Measurements from ENCODE around the gene PHF24. TPM values are rescaled to one million over a fixed set of nuclear protein-coding genes. Genes with fewer than 3 reads are reported as not detected.
"Not testable (repeated sequence)": the region's sequence is repeated elsewhere in the genome, so short reads cannot be mapped to it uniquely, and the experiment has no call there.

Gene PHF24
- total RNA-seq, 4 donors from 2014 or later = under 0.01 to 0.99 (median 0.76) TPM

- Histone ChIP-seq H3K27ac (replicated peaks in 1 of 4) (peak overlapping the region in 1 of 4 donors; percentile 63), H3K9me3 (no peaks in the 10 kb centered on the region), H3K36me3 (peaks cover 6 to 17% (median 10%) of the 10 kb centered on the region in 4 donors), H3K4me3 (no peak overlapping the region), H3K27me3 (no peaks in the 10 kb centered on the region), H3K4me1 (peaks cover 0 to 26% (median 15%) of the 10 kb centered on the region in 4 donors)
- DNase-seq (ENCODE audit: extremely low spot score) = peak; percentile 78
- 93% methylated on average over 2 of the region's 2 CpGs for WGBS
- TF ChIP-seq EP300 (IDR thresholded peaks at IDR 0.05) = no peak
- TF ChIP-seq, protein P1, sequence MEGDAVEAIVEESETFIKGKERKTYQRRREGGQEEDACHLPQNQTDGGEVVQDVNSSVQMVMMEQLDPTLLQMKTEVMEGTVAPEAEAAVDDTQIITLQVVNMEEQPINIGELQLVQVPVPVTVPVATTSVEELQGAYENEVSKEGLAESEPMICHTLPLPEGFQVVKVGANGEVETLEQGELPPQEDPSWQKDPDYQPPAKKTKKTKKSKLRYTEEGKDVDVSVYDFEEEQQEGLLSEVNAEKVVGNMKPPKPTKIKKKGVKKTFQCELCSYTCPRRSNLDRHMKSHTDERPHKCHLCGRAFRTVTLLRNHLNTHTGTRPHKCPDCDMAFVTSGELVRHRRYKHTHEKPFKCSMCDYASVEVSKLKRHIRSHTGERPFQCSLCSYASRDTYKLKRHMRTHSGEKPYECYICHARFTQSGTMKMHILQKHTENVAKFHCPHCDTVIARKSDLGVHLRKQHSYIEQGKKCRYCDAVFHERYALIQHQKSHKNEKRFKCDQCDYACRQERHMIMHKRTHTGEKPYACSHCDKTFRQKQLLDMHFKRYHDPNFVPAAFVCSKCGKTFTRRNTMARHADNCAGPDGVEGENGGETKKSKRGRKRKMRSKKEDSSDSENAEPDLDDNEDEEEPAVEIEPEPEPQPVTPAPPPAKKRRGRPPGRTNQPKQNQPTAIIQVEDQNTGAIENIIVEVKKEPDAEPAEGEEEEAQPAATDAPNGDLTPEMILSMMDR (IDR thresholded peaks at IDR 0.05) = no peak
- no peak for TF ChIP-seq POLR2A (IDR thresholded peaks at IDR 0.05; ENCODE audit: low read depth)
- no peak for TF ChIP-seq POLR2AphosphoS5 (IDR thresholded peaks at IDR 0.05)
- intact Hi-C loops (cut with DNase I) = no loop called here
Observed at GRCh38 chr9:35001803-35002502, 43.9 kb downstream of the PHF24 start.

DNA sequence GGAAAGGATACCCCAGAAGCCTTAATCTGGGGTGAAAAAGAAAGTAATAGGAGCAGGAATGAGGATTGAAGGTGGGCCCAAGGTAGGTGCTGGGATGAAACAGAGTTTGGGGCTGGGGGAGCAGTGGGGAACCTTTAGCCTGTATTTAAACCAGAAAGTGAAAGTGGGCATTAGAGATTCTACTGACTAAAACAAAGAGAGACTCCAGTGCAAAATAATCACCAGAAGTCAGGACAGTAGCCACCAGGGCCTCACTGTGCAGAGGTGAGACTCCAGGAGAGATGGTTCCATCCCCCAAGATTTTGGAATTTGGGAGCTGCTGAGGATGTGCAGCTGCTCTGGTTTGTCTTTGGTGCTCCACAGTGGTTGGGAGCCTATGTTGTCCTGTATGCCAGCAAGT, 44.5 kb downstream of the PHF24 start:
- intact Hi-C loops (cut with DNase I) = no loop called here
- H3K4me3 ChIP-seq = no peak overlapping the region
- peaks cover 0 to 19% (median 9%) of the 10 kb centered on the region in 4 donors for H3K4me1 ChIP-seq
- H3K9me3 ChIP-seq = no peaks in the 10 kb centered on the region
- H3K27ac ChIP-seq (replicated peaks in 1 of 4) = no peak overlapping the region
- TF ChIP-seq POLR2A (IDR thresholded peaks at IDR 0.05; ENCODE audit: low read depth) (no peak), EP300 (IDR thresholded peaks at IDR 0.05) (no peak), POLR2AphosphoS5 (IDR thresholded peaks at IDR 0.05) (no peak)
- TF ChIP-seq, protein P1 (IDR thresholded peaks at IDR 0.05) = no peak
- no peaks in the 10 kb centered on the region for H3K27me3 ChIP-seq
- peak; percentile 66 for DNase-seq (ENCODE audit: extremely low spot score)
- peaks cover 1 to 11% (median 3%) of the 10 kb centered on the region in 4 donors for H3K36me3 ChIP-seq

GRCh38 chr9:35004299-35004698, 46.2 kb downstream of the PHF24 start:
- DNase-seq (ENCODE audit: extremely low spot score); H3K27me3 ChIP-seq; intact Hi-C loops (cut with DNase I); H3K27ac ChIP-seq (replicated peaks in 1 of 4); H3K4me3 ChIP-seq; H3K4me1 ChIP-seq; H3K36me3 ChIP-seq; H3K9me3 ChIP-seq: not testable (repeated sequence)
- WGBS = 90% methylated on average over 14 of the region's 14 CpGs

- intact Hi-C loops (cut with DNase I) = no loop called here
- H3K27ac ChIP-seq (replicated peaks in 1 of 4) = no peak overlapping the region
- peak; percentile 26 for DNase-seq (ENCODE audit: extremely low spot score)
- TF ChIP-seq POLR2AphosphoS5 (IDR thresholded peaks at IDR 0.05) (no peak), EP300 (IDR thresholded peaks at IDR 0.05) (no peak)
- TF ChIP-seq, protein P1 (IDR thresholded peaks at IDR 0.05) = no peak
- 88% methylated on average over 3 of the region's 3 CpGs for WGBS
- peaks cover 0 to 9% (median 7%) of the 10 kb centered on the region in 4 donors for H3K9me3 ChIP-seq
- peaks cover 12 to 63% (median 38%) of the 10 kb centered on the region in 4 donors for H3K36me3 ChIP-seq
- H3K4me1 ChIP-seq = no peaks in the 10 kb centered on the region
- no peak overlapping the region for H3K4me3 ChIP-seq
- H3K27me3 ChIP-seq = no peaks in the 10 kb centered on the region
Observed at GRCh38 chr9:35010351-35010958, 52.4 kb downstream of the PHF24 start.

- TF ChIP-seq, protein P1 (IDR thresholded peaks at IDR 0.05) = no peak
- no peak for TF ChIP-seq POLR2A (IDR thresholded peaks at IDR 0.05; ENCODE audit: low read depth)
- TF ChIP-seq EP300 (IDR thresholded peaks at IDR 0.05) = no peak
- TF ChIP-seq POLR2AphosphoS5 (IDR thresholded peaks at IDR 0.05) = no peak
- H3K4me3 ChIP-seq = no peak overlapping the region
- peak; percentile 68 for DNase-seq (ENCODE audit: extremely low spot score)
- WGBS = 81% methylated on average over 2 of the region's 2 CpGs
- H3K36me3 ChIP-seq = peaks cover 12 to 73% (median 41%) of the 10 kb centered on the region in 4 donors
- H3K4me1 ChIP-seq = no peaks in the 10 kb centered on the region
- no peaks in the 10 kb centered on the region for H3K27me3 ChIP-seq
- intact Hi-C loops (cut with DNase I) = no loop called here
- H3K9me3 ChIP-seq = peaks cover 0 to 9% (median 7%) of the 10 kb centered on the region in 4 donors
- no peak overlapping the region for H3K27ac ChIP-seq (replicated peaks in 1 of 4)
Observed at GRCh38 chr9:35014517-35014916, 56.4 kb downstream of the PHF24 start.

GRCh38 chr9:35023443-35023842, 65.4 kb downstream of the PHF24 start:
- intact Hi-C loops (cut with DNase I) = not testable (repeated sequence)

More at GRCh38 chr9:35023443-35023842, 65.4 kb downstream of the PHF24 start:
- not testable (repeated sequence) for H3K9me3 ChIP-seq; DNase-seq (ENCODE audit: extremely low spot score); H3K27me3 ChIP-seq; H3K4me3 ChIP-seq; H3K4me1 ChIP-seq; H3K27ac ChIP-seq (replicated peaks in 1 of 4)
- H3K36me3 ChIP-seq = peaks cover 12 to 50% (median 32%) of the 10 kb centered on the region in 4 donors
- 64% methylated on average over 5 of the region's 5 CpGs for WGBS
